ENCODE measurements around the gene ADAMTS17.
A peak's percentile ranks its signal among the peaks of the same experiment; 100 is the strongest.

Gene ADAMTS17

GRCh38 chr15:100134089-100134583 lies 207.6 kb downstream of the ADAMTS17 start:
- H3K36me3 Mint-ChIP-seq (ENCODE audit: low read depth): peaks cover 3% of the 10 kb centered on the region
- H3K27ac Mint-ChIP-seq: peak overlapping the region in 2 of 3 experiments; percentile 39 to 46
- no peak for TF ChIP-seq CTCF (IDR thresholded peaks at IDR 0.05; ENCODE audit: unreplicated experiment in 3 of 3)
- H3K4me1 Mint-ChIP-seq: peaks cover 19% of the 10 kb centered on the region
- no peak overlapping the region for H3K4me3 Mint-ChIP-seq
- H3K27me3 Mint-ChIP-seq (ENCODE audit: low read depth): peaks cover 21% of the 10 kb centered on the region
- H3K9me3 Mint-ChIP-seq: peaks cover 12% of the 10 kb centered on the region

- H3K36me3 Mint-ChIP-seq (ENCODE audit: low read depth): peaks cover 3% of the 10 kb centered on the region
Measured at GRCh38 chr15:100133001-100133400, 208.8 kb downstream of the ADAMTS17 start.

GRCh38 chr15:100132309-100132708 lies 209.5 kb downstream of the ADAMTS17 start:
- peaks cover 9% of the 10 kb centered on the region for H3K9me3 Mint-ChIP-seq
- H3K4me3 Mint-ChIP-seq: no peak overlapping the region
- no peak overlapping the region for H3K27ac Mint-ChIP-seq
- TF ChIP-seq CTCF (IDR thresholded peaks at IDR 0.05; ENCODE audit: unreplicated experiment in 3 of 3): no peak
- peaks cover 26% of the 10 kb centered on the region for H3K4me1 Mint-ChIP-seq
- H3K27me3 Mint-ChIP-seq (ENCODE audit: low read depth): peaks cover 27% of the 10 kb centered on the region
- peaks cover 3% of the 10 kb centered on the region for H3K36me3 Mint-ChIP-seq (ENCODE audit: low read depth)

More at GRCh38 chr15:100133001-100133400, 208.8 kb downstream of the ADAMTS17 start:
- Mint-ChIP-seq H3K4me1 (peaks cover 23% of the 10 kb centered on the region), H3K27me3 (ENCODE audit: low read depth) (peaks cover 24% of the 10 kb centered on the region), H3K4me3 (no peak overlapping the region), H3K9me3 (peaks cover 12% of the 10 kb centered on the region), H3K27ac (no peak overlapping the region)
- no peak for TF ChIP-seq CTCF (IDR thresholded peaks at IDR 0.05; ENCODE audit: unreplicated experiment in 3 of 3)

GRCh38 chr15:100131321-100132224 lies 210.2 kb downstream of the ADAMTS17 start:
- peaks cover 9% of the 10 kb centered on the region for H3K9me3 Mint-ChIP-seq

GRCh38 chr15:100129677-100130076 lies 212.1 kb downstream of the ADAMTS17 start:
- Mint-ChIP-seq H3K36me3 (ENCODE audit: low read depth) (peaks cover under 1% of the 10 kb centered on the region), H3K4me3 (no peak overlapping the region), H3K27ac (no peak overlapping the region), H3K4me1 (peaks cover 42% of the 10 kb centered on the region), H3K27me3 (ENCODE audit: low read depth) (peaks cover 22% of the 10 kb centered on the region), H3K9me3 (no peaks in the 10 kb centered on the region)
- TF ChIP-seq CTCF (IDR thresholded peaks at IDR 0.05; ENCODE audit: unreplicated experiment in 3 of 3): no peak

More at GRCh38 chr15:100131321-100132224, 210.2 kb downstream of the ADAMTS17 start:
- peak overlapping the region in 1 of 3 experiments; percentile 20 for H3K27ac Mint-ChIP-seq
- H3K27me3 Mint-ChIP-seq (ENCODE audit: low read depth): peaks cover 22% of the 10 kb centered on the region
- no peak overlapping the region for H3K4me3 Mint-ChIP-seq
- H3K36me3 Mint-ChIP-seq (ENCODE audit: low read depth): peaks cover 3% of the 10 kb centered on the region
- no peak for TF ChIP-seq CTCF (IDR thresholded peaks at IDR 0.05; ENCODE audit: unreplicated experiment in 3 of 3)
- H3K4me1 Mint-ChIP-seq: peaks cover 31% of the 10 kb centered on the region

Data from nephron (organoid).